ENCODE data around the gene RBM44.
"Not testable (repeated sequence)": the region's sequence is repeated elsewhere in the genome, so short reads cannot be mapped to it uniquely, and the experiment has no call there.

RBM44 gene

DNA sequence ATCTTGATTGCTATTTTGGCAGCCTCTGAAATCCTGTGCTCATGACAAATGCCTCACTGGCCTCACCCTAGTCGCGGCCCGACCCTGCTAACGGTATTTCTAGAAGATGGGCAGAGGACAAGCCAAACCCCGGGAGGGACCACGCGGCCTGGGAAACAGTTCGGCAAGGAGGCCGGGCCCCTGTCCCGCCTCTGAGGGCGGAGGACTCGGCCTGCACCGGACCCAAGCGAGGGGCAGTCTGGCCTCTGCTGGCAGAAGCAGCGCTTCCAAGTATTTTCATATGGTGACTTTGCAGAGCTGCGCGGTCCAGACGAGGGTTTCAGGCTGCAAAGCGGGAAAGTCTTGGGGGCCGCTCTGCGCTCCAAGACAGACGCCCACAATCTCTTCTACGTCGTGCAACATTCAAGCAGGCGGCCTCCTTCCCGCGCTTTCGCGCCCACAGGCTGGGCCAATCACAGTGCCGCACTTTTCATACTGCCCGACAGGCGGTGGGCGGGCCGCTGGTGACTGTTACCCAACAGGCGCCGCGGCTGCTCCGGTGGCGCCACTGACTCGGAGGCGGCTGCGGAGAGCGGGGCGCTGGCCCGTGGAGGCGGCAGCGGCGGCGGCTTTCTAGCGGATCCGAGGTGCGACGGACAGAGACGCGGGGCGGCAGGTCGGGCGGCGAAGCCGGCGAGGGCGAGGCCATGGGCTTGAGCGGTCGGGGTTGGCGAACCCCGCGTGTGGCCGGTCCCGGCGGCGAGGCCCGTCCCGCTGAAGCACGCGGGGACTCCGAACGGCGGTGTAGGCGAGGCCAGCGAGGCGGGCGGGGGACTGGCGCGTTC lies at the start of gene RBM44:
Gene RBM44, plus strand, starts transcription at position 544 of the 824 bp plus-strand sequence. CDS start 14,831 bp downstream, outside the sequence.
- Mint-ChIP-seq H3K36me3 (ENCODE audit: low read depth) (peaks cover 22% of the 10 kb centered on the region), H3K27ac (no peak within 1 kb of the TSS), H3K4me3 (no peak within 1 kb of the TSS), H3K9me3 (peaks cover 16% of the 10 kb centered on the region), H3K4me1 (ENCODE audit: low read depth) (no peaks in the 10 kb centered on the region), H3K27me3 (no peaks in the 10 kb centered on the region)
- intact Hi-C loops (cut with micrococcal nuclease), result no loop called here

DNA sequence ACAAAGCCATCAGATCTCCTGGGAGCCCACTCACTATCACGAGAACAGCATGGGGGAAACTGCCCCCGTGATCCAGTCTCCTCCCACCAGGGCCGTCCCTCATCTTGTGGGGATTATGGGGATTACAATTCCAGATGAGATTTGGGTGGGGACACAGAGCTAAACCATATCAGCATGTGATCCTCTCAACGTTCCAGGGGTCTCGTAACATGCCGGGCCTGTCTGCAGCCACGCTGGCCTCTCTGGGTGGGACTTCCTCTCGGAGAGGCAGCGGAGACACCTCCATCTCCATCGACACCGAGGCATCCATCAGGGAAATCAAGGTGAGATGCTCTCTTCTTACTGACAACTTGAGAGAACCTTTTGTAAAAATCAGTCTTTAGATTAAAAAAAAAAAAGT lies 49.6 kb upstream of the RBM44 start:
- Mint-ChIP-seq H3K27ac (no peak overlapping the region), H3K36me3 (ENCODE audit: low read depth) (peaks cover 88% of the 10 kb centered on the region), H3K9me3 (peaks cover 14% of the 10 kb centered on the region), H3K4me3 (no peak overlapping the region), H3K27me3 (no peaks in the 10 kb centered on the region), H3K4me1 (ENCODE audit: low read depth) (peaks cover 18% of the 10 kb centered on the region)
- intact Hi-C loops (cut with micrococcal nuclease), result loop anchor here (10.0 kb wide), 1 partner anchor 234 kb away; no protein-coding TSS in a partner anchor

DNA sequence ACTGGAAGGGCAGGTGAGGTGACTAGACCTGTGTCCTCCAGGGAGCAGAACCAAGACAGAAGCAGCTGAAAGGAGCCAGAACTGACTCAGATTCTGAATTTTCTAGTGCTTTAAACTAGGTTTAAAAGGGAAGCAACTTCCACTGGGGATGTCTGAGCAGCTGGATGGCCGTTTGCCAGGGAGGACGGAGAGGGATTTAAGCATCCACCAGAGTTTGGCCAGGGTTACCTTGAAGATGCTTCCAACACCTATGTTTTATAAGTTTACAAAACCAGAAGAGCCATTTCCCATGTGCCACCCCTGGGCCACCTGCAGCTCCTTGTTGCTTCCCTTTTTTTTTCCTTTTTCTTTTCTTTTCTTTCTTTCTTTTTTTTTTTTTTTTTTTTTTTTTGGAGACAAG lies 48.6 kb upstream of the RBM44 start:
- peak overlapping the region; percentile 17 for H3K27ac Mint-ChIP-seq
- H3K27me3 Mint-ChIP-seq, result no peaks in the 10 kb centered on the region
- H3K4me1 Mint-ChIP-seq (ENCODE audit: low read depth), result peaks cover 14% of the 10 kb centered on the region
- H3K36me3 Mint-ChIP-seq (ENCODE audit: low read depth), result peaks cover 92% of the 10 kb centered on the region
- no peak overlapping the region for H3K4me3 Mint-ChIP-seq
- H3K9me3 Mint-ChIP-seq, result peaks cover 14% of the 10 kb centered on the region
- intact Hi-C loops (cut with micrococcal nuclease), result loop anchor here (10.0 kb wide), 1 partner anchor 235 kb away; no protein-coding TSS in a partner anchor

DNA sequence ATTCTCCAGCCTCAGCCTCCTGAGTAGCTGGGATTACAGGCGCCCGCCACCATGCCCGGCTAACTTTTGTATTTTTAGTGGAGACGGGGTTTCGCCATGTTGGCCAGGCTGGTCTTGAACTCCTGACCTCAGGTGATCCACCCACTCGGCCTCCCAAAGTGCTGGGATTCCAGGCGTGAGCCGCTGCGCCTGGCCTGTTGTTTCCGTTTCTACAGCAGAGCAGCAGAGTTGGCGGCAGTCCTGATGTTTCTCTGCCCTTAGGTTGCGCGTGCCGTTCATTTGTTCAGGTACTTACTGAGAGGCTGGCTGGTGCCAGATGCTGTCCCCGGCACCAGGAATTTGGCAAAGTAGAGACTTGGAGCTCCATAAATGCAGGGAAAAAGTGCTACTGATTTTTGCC lies 48.1 kb upstream of the RBM44 start:
- intact Hi-C loops (cut with micrococcal nuclease); H3K4me3 Mint-ChIP-seq; H3K27me3 Mint-ChIP-seq; H3K27ac Mint-ChIP-seq: not testable (repeated sequence)
- Mint-ChIP-seq H3K36me3 (ENCODE audit: low read depth) (peaks cover 95% of the 10 kb centered on the region), H3K4me1 (ENCODE audit: low read depth) (peaks cover 12% of the 10 kb centered on the region), H3K9me3 (peaks cover 14% of the 10 kb centered on the region)

- H3K4me1 Mint-ChIP-seq (ENCODE audit: low read depth), result peaks cover 4% of the 10 kb centered on the region
- peaks cover 12% of the 10 kb centered on the region for H3K9me3 Mint-ChIP-seq
- intact Hi-C loops (cut with micrococcal nuclease), result no loop called here
- no peak overlapping the region for H3K4me3 Mint-ChIP-seq
- H3K36me3 Mint-ChIP-seq (ENCODE audit: low read depth), result peaks cover 100% of the 10 kb centered on the region
- no peak overlapping the region for H3K27ac Mint-ChIP-seq
- no peaks in the 10 kb centered on the region for H3K27me3 Mint-ChIP-seq
These were observed 45.8 kb upstream of the RBM44 start for GRCh38 chr2:237752761-237753165.

- Mint-ChIP-seq H3K27me3 (no peaks in the 10 kb centered on the region), H3K9me3 (no peaks in the 10 kb centered on the region), H3K27ac (no peak overlapping the region), H3K36me3 (ENCODE audit: low read depth) (peaks cover 100% of the 10 kb centered on the region), H3K4me3 (no peak overlapping the region), H3K4me1 (ENCODE audit: low read depth) (peaks cover 4% of the 10 kb centered on the region)
- intact Hi-C loops (cut with micrococcal nuclease), result no loop called here
These were observed 44.4 kb upstream of the RBM44 start for GRCh38 chr2:237754182-237754581.

GRCh38 chr2:237754626-237755248 lies 43.8 kb upstream of the RBM44 start:
- H3K27me3 Mint-ChIP-seq, result no peaks in the 10 kb centered on the region
- no peak overlapping the region for H3K27ac Mint-ChIP-seq
- H3K4me1 Mint-ChIP-seq (ENCODE audit: low read depth), result peaks cover 4% of the 10 kb centered on the region
- H3K36me3 Mint-ChIP-seq (ENCODE audit: low read depth), result peaks cover 100% of the 10 kb centered on the region
- intact Hi-C loops (cut with micrococcal nuclease), result no loop called here
- no peak overlapping the region for H3K4me3 Mint-ChIP-seq
- no peaks in the 10 kb centered on the region for H3K9me3 Mint-ChIP-seq

GRCh38 chr2:237757616-237758015 lies 41.0 kb upstream of the RBM44 start:
- Mint-ChIP-seq H3K27me3 (no peaks in the 10 kb centered on the region), H3K4me3 (no peak overlapping the region), H3K4me1 (ENCODE audit: low read depth) (no peaks in the 10 kb centered on the region), H3K36me3 (ENCODE audit: low read depth) (peaks cover 99% of the 10 kb centered on the region), H3K27ac (no peak overlapping the region), H3K9me3 (no peaks in the 10 kb centered on the region)
- intact Hi-C loops (cut with micrococcal nuclease), result no loop called here

DNA sequence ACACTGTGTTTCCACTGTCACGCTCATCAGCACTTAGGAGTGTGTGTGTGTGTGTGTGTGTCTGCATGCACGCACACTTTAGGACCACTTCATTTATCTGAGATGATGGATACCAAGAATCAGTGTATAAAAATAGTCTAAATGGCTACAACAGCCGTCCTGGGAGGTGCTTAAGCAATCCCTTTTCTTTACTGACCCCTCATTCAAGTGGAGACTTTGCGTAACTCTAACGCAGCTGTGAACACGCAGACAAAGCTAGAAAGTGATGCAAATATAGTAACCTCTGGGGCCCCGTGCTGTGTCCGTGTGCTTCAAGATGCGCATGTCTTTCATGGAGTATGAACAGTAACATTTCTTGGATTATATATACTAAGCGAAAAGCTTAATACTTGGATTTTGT lies 40.4 kb upstream of the RBM44 start:
- no peaks in the 10 kb centered on the region for H3K4me1 Mint-ChIP-seq (ENCODE audit: low read depth)
- peaks cover 99% of the 10 kb centered on the region for H3K36me3 Mint-ChIP-seq (ENCODE audit: low read depth)
- H3K27me3 Mint-ChIP-seq, result no peaks in the 10 kb centered on the region
- no peak overlapping the region for H3K27ac Mint-ChIP-seq
- intact Hi-C loops (cut with micrococcal nuclease), result no loop called here
- no peaks in the 10 kb centered on the region for H3K9me3 Mint-ChIP-seq
- H3K4me3 Mint-ChIP-seq, result no peak overlapping the region

GRCh38 chr2:237759176-237759575 lies 39.4 kb upstream of the RBM44 start:
- no peak overlapping the region for H3K4me3 Mint-ChIP-seq
- H3K4me1 Mint-ChIP-seq (ENCODE audit: low read depth), result no peaks in the 10 kb centered on the region
- intact Hi-C loops (cut with micrococcal nuclease), result no loop called here
- peaks cover 99% of the 10 kb centered on the region for H3K36me3 Mint-ChIP-seq (ENCODE audit: low read depth)
- no peak overlapping the region for H3K27ac Mint-ChIP-seq
- H3K27me3 Mint-ChIP-seq, result no peaks in the 10 kb centered on the region
- no peaks in the 10 kb centered on the region for H3K9me3 Mint-ChIP-seq

DNA sequence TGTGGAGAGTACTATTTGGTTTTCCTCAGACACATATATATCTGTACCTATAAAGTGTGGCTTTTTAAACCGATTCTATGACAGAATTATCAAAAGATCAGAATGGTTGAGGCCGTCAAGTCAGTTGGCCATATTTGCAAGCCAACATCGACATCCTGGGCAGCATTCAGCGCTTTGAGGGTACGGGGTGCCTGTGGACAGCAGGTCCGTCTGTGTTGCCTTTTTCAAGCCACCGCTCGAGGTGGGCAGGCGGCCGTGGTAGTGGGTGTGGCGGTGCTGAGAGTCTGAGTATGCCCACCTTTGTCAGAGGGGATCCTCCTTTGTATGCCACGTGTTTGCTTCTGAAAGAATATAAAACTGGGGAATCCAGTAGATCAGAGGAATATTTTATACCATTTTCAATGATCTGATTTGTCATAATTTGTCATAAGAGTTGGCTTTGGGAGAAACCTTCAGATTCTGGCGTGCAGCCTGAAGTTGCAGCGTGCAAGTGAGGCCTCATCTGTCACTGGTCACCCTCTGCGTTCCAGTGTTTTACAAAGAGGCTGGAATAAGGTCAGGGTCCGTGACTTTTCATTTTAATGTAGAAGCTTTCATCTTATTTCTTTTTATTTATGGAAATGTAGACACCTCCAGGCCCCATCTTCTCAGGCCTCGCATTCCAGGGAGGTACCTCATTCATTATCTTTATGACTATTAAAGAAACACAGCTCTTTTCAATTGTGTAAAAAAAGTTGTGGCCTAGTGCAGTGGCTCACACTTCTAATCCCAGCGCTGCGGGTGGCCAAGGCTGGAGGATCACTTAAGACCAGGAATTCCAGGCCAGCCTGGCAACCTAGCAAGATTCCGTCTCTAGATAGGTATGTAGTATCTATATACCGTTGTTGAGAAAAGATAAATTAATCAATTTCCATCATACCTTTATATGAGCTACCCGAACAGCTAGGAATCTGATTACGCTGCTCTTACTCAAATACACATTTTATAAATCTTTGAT lies 37.8 kb upstream of the RBM44 start:
- intact Hi-C loops (cut with micrococcal nuclease), result no loop called here
- H3K4me3 Mint-ChIP-seq, result no peak overlapping the region
- no peaks in the 10 kb centered on the region for H3K4me1 Mint-ChIP-seq (ENCODE audit: low read depth)
- H3K27me3 Mint-ChIP-seq, result no peaks in the 10 kb centered on the region
- H3K36me3 Mint-ChIP-seq (ENCODE audit: low read depth), result peaks cover 93% of the 10 kb centered on the region
- no peak overlapping the region for H3K27ac Mint-ChIP-seq
- H3K9me3 Mint-ChIP-seq, result no peaks in the 10 kb centered on the region

GRCh38 chr2:237762291-237763182 lies 36.0 kb upstream of the RBM44 start:
- H3K27ac Mint-ChIP-seq, result peak overlapping the region; percentile 1
- H3K4me3 Mint-ChIP-seq; intact Hi-C loops (cut with micrococcal nuclease); H3K27me3 Mint-ChIP-seq; H3K9me3 Mint-ChIP-seq; H3K4me1 Mint-ChIP-seq (ENCODE audit: low read depth): not testable (repeated sequence)
- peaks cover 93% of the 10 kb centered on the region for H3K36me3 Mint-ChIP-seq (ENCODE audit: low read depth)

- intact Hi-C loops (cut with micrococcal nuclease), result no loop called here
- no peak overlapping the region for H3K4me3 Mint-ChIP-seq
- no peaks in the 10 kb centered on the region for H3K9me3 Mint-ChIP-seq
- no peak overlapping the region for H3K27ac Mint-ChIP-seq
- H3K4me1 Mint-ChIP-seq (ENCODE audit: low read depth), result no peaks in the 10 kb centered on the region
- peaks cover 92% of the 10 kb centered on the region for H3K36me3 Mint-ChIP-seq (ENCODE audit: low read depth)
- H3K27me3 Mint-ChIP-seq, result no peaks in the 10 kb centered on the region
These were observed 34.8 kb upstream of the RBM44 start for GRCh38 chr2:237763812-237764211.

All from dendritic cell treated with granulocyte-macrophage colony-stimulating factor and Interleukin-4, amounts not matched to agents 40 ng/mL and 50 ng/mL, for 4 days (primary cell).